HT-29 (cell line): Measurements from ENCODE around the gene ABHD17A. TPM values are rescaled to one million over a fixed set of nuclear protein-coding genes. Genes with fewer than 3 reads are reported as not detected.
"Not testable (repeated sequence)": the region's sequence is repeated elsewhere in the genome, so short reads cannot be mapped to it uniquely, and the experiment has no call there.

Experiments
- DNase-seq: peaks from one replicate; pipeline ENCODE4 v3.0.0-alpha.2; 2015; ENCODE audit warnings: low spot score
- total RNA-seq: library from RNA; depleted of rRNA; stranded (reverse); fragments of >200 nt; shearing (Covaris generic); gene quantifications from 2 replicates; pipeline ENCODE4 v1.2.3, GENCODE V29; 2014

Gene ABHD17A
- total RNA-seq, 1 experiment from 2014 or later, result 136 TPM

GRCh38 chr19:1881393-1882088 lies 3.8 kb downstream of the ABHD17A start:
- not testable (repeated sequence) for DNase-seq

GRCh38 chr19:1880611-1881392 lies 4.5 kb downstream of the ABHD17A start:
- DNase-seq, result no peak

- not testable (repeated sequence) for DNase-seq
These were observed 5.3 kb downstream of the ABHD17A start for GRCh38 chr19:1879982-1880381.

GRCh38 chr19:1878583-1878982 lies 6.7 kb downstream of the ABHD17A start:
- not testable (repeated sequence) for DNase-seq

- DNase-seq, result not testable (repeated sequence)
These were observed 8.0 kb downstream of the ABHD17A start for GRCh38 chr19:1877280-1877660.

- not testable (repeated sequence) for DNase-seq
These were observed 8.6 kb downstream of the ABHD17A start for GRCh38 chr19:1876496-1877279.

GRCh38 chr19:1875646-1876495 lies 9.4 kb downstream of the ABHD17A start:
- peak; percentile 82 for DNase-seq

GRCh38 chr19:1875265-1875645 lies 10.0 kb downstream of the ABHD17A start:
- peak; percentile 17 for DNase-seq

GRCh38 chr19:1874554-1875185 lies 10.6 kb downstream of the ABHD17A start:
- no peak for DNase-seq

- DNase-seq, result no peak
These were observed 11.5 kb downstream of the ABHD17A start for GRCh38 chr19:1873524-1874473.

GRCh38 chr19:1872807-1873523 lies 12.3 kb downstream of the ABHD17A start:
- no peak for DNase-seq

- no peak for DNase-seq
These were observed 13.7 kb downstream of the ABHD17A start for GRCh38 chr19:1871630-1872029.

GRCh38 chr19:1871140-1871597 lies 14.1 kb downstream of the ABHD17A start:
- DNase-seq, result no peak

- no peak for DNase-seq
These were observed 16.3 kb downstream of the ABHD17A start for GRCh38 chr19:1868971-1869370.

GRCh38 chr19:1867349-1867724 lies 18.0 kb downstream of the ABHD17A start:
- no peak for DNase-seq

- DNase-seq, result no peak
These were observed 18.5 kb downstream of the ABHD17A start for GRCh38 chr19:1866693-1867348.

GRCh38 chr19:1865172-1866010 lies 19.9 kb downstream of the ABHD17A start:
- no peak for DNase-seq
